ENCODE data around the gene LEFTY1.

The LEFTY1 gene

GRCh38 chr1:225871359-225872074 is 17.4 kb downstream of the LEFTY1 start:
- DNase-seq: no peak

GRCh38 chr1:225870911-225871310 is 18.0 kb downstream of the LEFTY1 start:
- no peak for DNase-seq

- DNase-seq: no peak
Observed at GRCh38 chr1:225868631-225869330, 20.2 kb downstream of the LEFTY1 start.

GRCh38 chr1:225866981-225867380 is 22.0 kb downstream of the LEFTY1 start:
- no peak for DNase-seq

- DNase-seq: peak; percentile 52
Observed at GRCh38 chr1:225866061-225866837, 22.7 kb downstream of the LEFTY1 start.

- no peak for DNase-seq
Observed at GRCh38 chr1:225865514-225865913, 23.4 kb downstream of the LEFTY1 start.

GRCh38 chr1:225863167-225863566 is 25.8 kb downstream of the LEFTY1 start:
- peak; percentile 31 for DNase-seq

GRCh38 chr1:225862581-225862950 is 26.4 kb downstream of the LEFTY1 start:
- DNase-seq: no peak

GRCh38 chr1:225861834-225862580 is 26.9 kb downstream of the LEFTY1 start:
- DNase-seq: no peak

- no peak for DNase-seq
Observed at GRCh38 chr1:225860876-225861441, 28.0 kb downstream of the LEFTY1 start.

GRCh38 chr1:225860107-225860506 is 28.8 kb downstream of the LEFTY1 start:
- DNase-seq: no peak

GRCh38 chr1:225859151-225859550 is 29.8 kb downstream of the LEFTY1 start:
- no peak for DNase-seq

GRCh38 chr1:225857256-225857655 is 31.7 kb downstream of the LEFTY1 start:
- DNase-seq: no peak

- no peak for DNase-seq
Observed at GRCh38 chr1:225855503-225856300, 33.2 kb downstream of the LEFTY1 start.

- DNase-seq: no peak
Observed at GRCh38 chr1:225853441-225853840, 35.5 kb downstream of the LEFTY1 start.

- DNase-seq: no peak
Observed at GRCh38 chr1:225852413-225853124, 36.4 kb downstream of the LEFTY1 start.

- DNase-seq: no peak
Observed at GRCh38 chr1:225851805-225852204, 37.1 kb downstream of the LEFTY1 start.

GRCh38 chr1:225850370-225850769 is 38.6 kb downstream of the LEFTY1 start:
- no peak for DNase-seq

GRCh38 chr1:225849925-225850324 is 39.0 kb downstream of the LEFTY1 start:
- DNase-seq: no peak

GRCh38 chr1:225848030-225848955 is 40.7 kb downstream of the LEFTY1 start:
- DNase-seq: no peak

Measured in fibroblast of skin of abdomen (primary cell).